GM12891 (cell line): ENCODE data around the gene NHS.

ENCODE experiments used
- PAX5 ChIP-seq: IDR thresholded peaks from 2 replicates; pipeline ENCODE4 v1.6.1; 2011; ENCODE audit warnings: low read length, moderate library complexity, mild to moderate bottlenecking; ENCODE audit not compliant: insufficient read depth, severe bottlenecking
- POLR2A ChIP-seq: IDR thresholded peaks from 2 replicates; pipeline ENCODE4 v1.6.1; 2011; ENCODE audit warnings: low read depth, low read length, control low read depth
- POLR2AphosphoS5 ChIP-seq: IDR thresholded peaks from 2 replicates; pipeline ENCODE4 v1.6.1; 2011; ENCODE audit warnings: low read depth, low read length, control low read depth
- POU2F2 ChIP-seq: IDR thresholded peaks from 2 replicates; pipeline ENCODE4 v1.6.1; 2011; ENCODE audit warnings: low read depth, mild to moderate bottlenecking, control low read depth, low read length, moderate library complexity
- SPI1 ChIP-seq: IDR thresholded peaks from 2 replicates; pipeline ENCODE4 v1.6.1; 2011; ENCODE audit warnings: low read depth, low read length, control low read depth
- TAF1 ChIP-seq: IDR thresholded peaks from 2 replicates; pipeline ENCODE4 v1.6.1; 2011; ENCODE audit warnings: low read depth, low read length, control low read depth

DNA sequence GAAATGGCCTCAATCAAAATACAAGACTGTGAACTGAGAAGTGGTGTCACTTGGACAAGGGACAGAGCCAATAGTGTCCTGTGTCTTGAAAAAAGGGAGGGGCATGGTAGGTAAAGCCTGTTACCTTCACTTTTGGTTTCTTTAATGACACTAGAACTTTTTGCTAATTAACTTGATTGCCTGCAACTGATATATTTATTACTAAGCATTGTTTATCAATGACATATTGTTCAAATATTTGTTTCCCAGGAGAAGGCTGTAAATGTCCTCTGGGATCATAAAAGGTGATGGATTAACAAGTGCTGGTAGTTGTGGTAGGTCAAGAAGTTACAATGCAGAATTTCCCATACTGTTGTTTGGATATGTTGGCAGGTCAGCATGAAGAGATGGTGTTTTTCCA is 268.5 kb downstream of the NHS start:
- no peak for TF ChIP-seq SPI1
- TF ChIP-seq POLR2A: no peak
- no peak for TF ChIP-seq POLR2AphosphoS5
- no peak for TF ChIP-seq TAF1
- TF ChIP-seq PAX5: no peak
- TF ChIP-seq POU2F2: no peak
